Testis (tissue), 2 donors: ENCODE data around the gene NRXN3.

Experiments used
- CTCF ChIP-seq, 3 experiments: fragments of 450-650 bp in 2 of 3; fragments of 200-600 bp in 1 of 3; sonication (generic) in 1 of 3; IDR thresholded peaks; one replicate each; pipeline ENCODE4 v1.5.1; 2016 to 2019; ENCODE audit warnings: antibody characterized with exemption in 3 of 3, mild to moderate bottlenecking in 2 of 3, moderate library complexity in 1 of 3
- POLR2A ChIP-seq: fragments of 450-650 bp; IDR thresholded peaks from one replicate; pipeline ENCODE4 v1.6.1; 2017; ENCODE audit warnings: antibody characterized with exemption, mild to moderate bottlenecking, moderate library complexity

GRCh38 chr14:79248126-79248525, 1078.0 kb downstream of the NRXN3 start:
- TF ChIP-seq POLR2A (no peak), CTCF (IDR thresholded peaks at IDR 0.05) (no peak)
